IMR-90 (cell line): ENCODE results near the gene GGT5. TPM values are rescaled to one million over a fixed set of nuclear protein-coding genes. Genes with fewer than 3 reads are reported as not detected.

Experiments used
- ATAC-seq: fragments of 200-7000 bp; cut with Tn5 transposase; 2 replicates; pipeline ENCODE4 v1.9.1; 2020; ENCODE audit warnings: low read depth, mild to moderate bottlenecking, moderate library complexity
- BruUV-seq: library from RNA; stranded (reverse); fragments of 400-500 nt; replicated peaks from 2 replicates; lab custom pipeline; 2021; lab: Mats Ljungman, UMichigan
- CTCF ChIA-PET: fragments of 300-600 bp; formaldehyde crosslinking; extraction: SDS; loops from one replicate; lab custom pipeline; 2021; ENCODE audit warnings: antibody characterized with exemption; lab: Yijun Ruan, JAX
- POLR2A ChIA-PET: fragments of 300-600 bp; sonication (Branson Sonifier 250); formaldehyde crosslinking; loops from one replicate; lab custom pipeline; 2022; ENCODE audit warnings: antibody characterized with exemption; ENCODE audit not compliant: unreplicated experiment; lab: Charles Lee
- DNase-seq: peaks from one replicate; pipeline ENCODE4 v3.0.0; 2013
- H2AFZ ChIP-seq: replicated peaks from 2 replicates; pipeline ENCODE3; 2013; ENCODE audit warnings: low read length, mild to moderate bottlenecking; ENCODE audit not compliant: poor library complexity
- H2AK5ac ChIP-seq: 2 replicates; pipeline ENCODE4 v1.6.1; 2013; ENCODE audit warnings: low read depth, low read length, inconsistent platforms
- H2AK9ac ChIP-seq: replicated peaks from 2 replicates; pipeline ENCODE3; 2013; ENCODE audit warnings: mild to moderate bottlenecking, low read depth, low read length, moderate library complexity; ENCODE audit not compliant: poor library complexity
- H2BK120ac ChIP-seq: 2 replicates; pipeline ENCODE4 v1.6.1; 2013; ENCODE audit warnings: low read depth, low read length, inconsistent platforms
- H2BK15ac ChIP-seq: 3 replicates; pipeline ENCODE4 v1.6.1; 2013; ENCODE audit warnings: low read depth, low read length, inconsistent platforms
- H2BK20ac ChIP-seq: 2 replicates; pipeline ENCODE4 v1.6.1; 2013; ENCODE audit warnings: low read depth, mild to moderate bottlenecking, inconsistent platforms, low read length, moderate library complexity
- H2BK5ac ChIP-seq: 2 replicates; pipeline ENCODE4 v1.6.1; 2013; ENCODE audit warnings: mild to moderate bottlenecking, low read depth, low read length, inconsistent platforms; ENCODE audit not compliant: poor library complexity, severe bottlenecking
- H3K14ac ChIP-seq: replicated peaks from 2 replicates; pipeline ENCODE4 v1.6.1; 2013; ENCODE audit warnings: low read depth, low read length, inconsistent platforms
- H3K18ac ChIP-seq: 2 replicates; pipeline ENCODE4 v1.6.1; 2013; ENCODE audit warnings: low read depth, low read length, control low read depth
- H3K23ac ChIP-seq: 2 replicates; pipeline ENCODE4 v1.6.1; 2013; ENCODE audit warnings: low read depth, low read length, inconsistent platforms
- H3K27ac ChIP-seq: 2 replicates; pipeline ENCODE4 v1.5.1; 2013; ENCODE audit warnings: mild to moderate bottlenecking, control low read depth, low read length; ENCODE audit not compliant: insufficient read depth
- H3K27me3 ChIP-seq: 2 replicates; pipeline ENCODE4 v1.6.1; 2013; ENCODE audit warnings: low read length; ENCODE audit not compliant: control insufficient read depth, insufficient read depth
- H3K36me3 ChIP-seq: 2 replicates; pipeline ENCODE4 v1.6.1; 2013; ENCODE audit warnings: low read length, mixed read lengths; ENCODE audit not compliant: control insufficient read depth, insufficient read depth
- H3K4ac ChIP-seq: 2 replicates; pipeline ENCODE4 v1.6.1; 2013; ENCODE audit warnings: low read depth, low read length, inconsistent platforms
- H3K4me1 ChIP-seq: 2 replicates; pipeline ENCODE4 v1.6.1; 2013; ENCODE audit warnings: low read length, mixed read lengths; ENCODE audit not compliant: control insufficient read depth, insufficient read depth
- H3K4me2 ChIP-seq: 2 replicates; pipeline ENCODE4 v1.6.1; 2013; ENCODE audit warnings: low read depth, mild to moderate bottlenecking, control low read depth, low read length, moderate library complexity
- H3K4me3 ChIP-seq: 2 replicates; pipeline ENCODE4 v1.5.1; 2013; ENCODE audit warnings: low read depth, mild to moderate bottlenecking, control low read depth, low read length, moderate library complexity; ENCODE audit not compliant: insufficient read depth
- H3K56ac ChIP-seq: 2 replicates; pipeline ENCODE4 v1.6.1; 2013; ENCODE audit warnings: low read length, inconsistent platforms; ENCODE audit not compliant: insufficient read depth; ENCODE audit errors: extremely low read depth
- H3K79me1 ChIP-seq, 2 experiments: 2 replicates each; pipeline ENCODE4 v1.6.1; 2013; ENCODE audit warnings: low read length in 2 of 2, inconsistent platforms in 1 of 2, low read depth in 1 of 2
- H3K9ac ChIP-seq: 2 replicates; pipeline ENCODE4 v1.6.1; 2013; ENCODE audit warnings: low read depth, low read length, control low read depth
- H3K9me1 ChIP-seq: 2 replicates; pipeline ENCODE4 v1.6.1; 2013; ENCODE audit warnings: low read length, inconsistent platforms; ENCODE audit not compliant: insufficient read depth
- H3K9me3 ChIP-seq: 2 replicates; pipeline ENCODE4 v1.6.1; 2013; ENCODE audit warnings: low read length; ENCODE audit not compliant: control insufficient read depth, insufficient read depth
- H4K20me1 ChIP-seq: 2 replicates; pipeline ENCODE4 v1.6.1; 2013; ENCODE audit warnings: low read length, inconsistent platforms; ENCODE audit not compliant: insufficient read depth
- H4K5ac ChIP-seq: 2 replicates; pipeline ENCODE4 v1.6.1; 2013; ENCODE audit warnings: mild to moderate bottlenecking, low read depth, low read length, control low read depth
- H4K8ac ChIP-seq, 2 experiments: 2 replicates each; pipeline ENCODE4 v1.6.1; 2013; ENCODE audit warnings: low read depth in 2 of 2, low read length in 2 of 2, control low read depth in 1 of 2, inconsistent platforms in 1 of 2
- H4K91ac ChIP-seq: 2 replicates; pipeline ENCODE4 v1.6.1; 2013; ENCODE audit warnings: low read depth, low read length, inconsistent platforms; ENCODE audit not compliant: insufficient read depth
- CEBPB ChIP-seq: IDR thresholded peaks from 2 replicates; pipeline ENCODE4 v1.6.1; 2012; ENCODE audit warnings: low read depth, low read length, improper control_type of control experiment
- CTCF ChIP-seq: conservative IDR thresholded peaks from 2 replicates; pipeline ENCODE4 v1.5.1; 2012; ENCODE audit warnings: mild to moderate bottlenecking, low read depth, low read length, improper control_type of control experiment
- MAFK ChIP-seq: IDR thresholded peaks from 2 replicates; pipeline ENCODE4 v1.6.1; 2012; ENCODE audit warnings: low read depth, low read length, improper control_type of control experiment
- POLR2A ChIP-seq: IDR thresholded peaks from 2 replicates; pipeline ENCODE4 v1.6.1; 2012; ENCODE audit warnings: mild to moderate bottlenecking, low read depth, low read length
- RFX5 ChIP-seq: IDR thresholded peaks from 2 replicates; pipeline ENCODE4 v1.8.0; 2012; ENCODE audit warnings: low read depth, mild to moderate bottlenecking, low read length, moderate library complexity
- SMC3 ChIP-seq: fragments of 150-350 bp; IDR thresholded peaks from 2 replicates; pipeline ENCODE4 v1.6.1; 2016; ENCODE audit warnings: low read depth, mild to moderate bottlenecking, antibody characterized with exemption, low read length, moderate library complexity
- WGBS, 2 experiments: methylation state at CpG; one replicate each; pipeline versions ENCODE4 v1.1.5 to v1.1.7; 2013; ENCODE audit warnings: missing lambda C conversion rate in 2 of 2; ENCODE audit not compliant: insufficient read length in 1 of 2; ENCODE audit errors: extremely low coverage in 2 of 2; 5-methylcytosine and 5-hydroxymethylcytosine counted together
- dilution Hi-C: fragments of 300-500 bp; cut with HindIII; formaldehyde crosslinking; loops from one replicate; pipeline ENCODE4 v1.14.3; 2018; ENCODE audit warnings: low sequenced_read_pairs; ENCODE audit not compliant: unreplicated experiment
- in situ Hi-C: fragments of 300-500 bp; cut with MboI; formaldehyde crosslinking; loops from 3 replicates; pipeline ENCODE4 v1.14.3; 2019; ENCODE audit warnings: low sequenced_read_pairs, inconsistent platforms, mixed read lengths
- intact Hi-C: fragments of 100-400 bp; cut with micrococcal nuclease; formaldehyde crosslinking; loops from 2 replicates; pipeline ENCODE4 v1.10.0; 2022
- polyA plus RNA-seq, 3 experiments: library from polyadenylated mRNA; depleted of rRNA; stranded (reverse); fragments of >200 nt; gene quantifications; 2 replicates each; pipeline ENCODE4 v1.2.3, GENCODE V29; 2012; ENCODE audit warnings: low replicate concordance in 1 of 3
- total RNA-seq: library from RNA; depleted of rRNA; stranded (reverse); fragments of >200 nt; gene quantifications from 2 replicates; pipeline ENCODE4 v1.2.3, GENCODE V29; 2012
- TF ChIP-seq, protein P1 (sequence below): fragments of 150-350 bp; IDR thresholded peaks from 2 replicates; pipeline ENCODE4 v1.6.1; 2017; ENCODE audit warnings: mild to moderate bottlenecking, antibody characterized with exemption, low read length, low read depth

The GGT5 gene
- total and polyA plus RNA-seq, 2 of the 4 experiments (the other 2 are of a cell fraction): 0.18 to 5.8 TPM

DNA sequence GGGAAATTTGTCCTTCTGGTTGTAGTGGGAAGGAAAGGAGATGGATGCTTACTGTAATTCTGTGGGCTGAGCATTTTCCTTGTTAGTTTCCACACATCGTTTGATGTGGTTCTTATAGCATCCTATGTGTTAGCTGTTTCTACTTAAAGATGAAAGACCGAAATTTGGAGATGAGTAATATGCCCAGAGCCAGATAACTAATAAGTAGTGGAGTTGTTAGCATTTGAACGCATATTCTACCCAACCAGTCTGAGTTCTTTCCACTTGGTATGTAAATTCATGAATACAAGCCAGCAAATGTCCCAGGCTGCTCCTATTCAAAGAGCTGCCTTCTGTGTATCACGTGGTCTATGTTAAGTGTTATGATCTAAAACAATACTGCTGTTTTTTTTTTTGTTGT lies 40.4 kb upstream of the GGT5 start:
- Histone ChIP-seq H4K91ac (0 out of 2 replicates have a peak overlapping the region, but pooled peaks have one; percentile 5), H3K27me3 (no peaks in the 10 kb centered on the region), H4K8ac (0 out of 4 replicates have a peak overlapping the region, but pooled peaks of 1 of the 2 experiments have one; percentile 6), H3K4me2 (peak overlapping the region; percentile 72; the same call in 1 of the 2 replicates), H3K14ac (peak overlapping the region; percentile 0; the same call in 1 of the 2 replicates), H2AK5ac (no peak overlapping the region), H2AK9ac (no peak overlapping the region), H3K79me1 (peaks cover 16 to 57% of the 10 kb centered on the region in 2 experiments), H3K4me3 (no peak overlapping the region), H3K9me1 (peaks cover 11% of the 10 kb centered on the region), H4K5ac (no peak overlapping the region; the same call in 1 of the 2 replicates), H3K56ac (no peak overlapping the region), H3K36me3 (no peaks in the 10 kb centered on the region; the same call in 1 of the 2 replicates), H3K4me1 (peaks cover 13% of the 10 kb centered on the region), H2BK5ac (no peak overlapping the region), H2BK20ac (peak overlapping the region; percentile 15; the same call in 1 of the 2 replicates), H3K4ac (peak overlapping the region; percentile 1; the same call in 1 of the 2 replicates), H3K27ac (no peak overlapping the region), H2AFZ (no peak overlapping the region), H3K9me3 (no peaks in the 10 kb centered on the region), H3K18ac (no peak overlapping the region), H2BK15ac (0 out of 3 replicates have a peak overlapping the region, but pooled peaks have one; percentile 11), H4K20me1 (peaks cover 30% of the 10 kb centered on the region), H3K23ac (peak overlapping the region; percentile 66), H3K9ac (no peak overlapping the region), H2BK120ac (0 out of 2 replicates have a peak overlapping the region, but pooled peaks have one; percentile 10)
- ATAC-seq (0 out of 2 replicates have a peak, but pooled peaks have one; percentile 10), DNase-seq (peak; percentile 28)
- ChIA-PET POLR2A (no interaction called here), CTCF (no interaction called here)
- no TSS peak for BruUV-seq
- TF ChIP-seq RFX5: no peak
- TF ChIP-seq POLR2A: no peak
- TF ChIP-seq CEBPB: no peak
- no peak for TF ChIP-seq CTCF
- TF ChIP-seq, protein P1, sequence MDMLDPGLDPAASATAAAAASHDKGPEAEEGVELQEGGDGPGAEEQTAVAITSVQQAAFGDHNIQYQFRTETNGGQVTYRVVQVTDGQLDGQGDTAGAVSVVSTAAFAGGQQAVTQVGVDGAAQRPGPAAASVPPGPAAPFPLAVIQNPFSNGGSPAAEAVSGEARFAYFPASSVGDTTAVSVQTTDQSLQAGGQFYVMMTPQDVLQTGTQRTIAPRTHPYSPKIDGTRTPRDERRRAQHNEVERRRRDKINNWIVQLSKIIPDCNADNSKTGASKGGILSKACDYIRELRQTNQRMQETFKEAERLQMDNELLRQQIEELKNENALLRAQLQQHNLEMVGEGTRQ: 0 out of 2 replicates have a peak, but pooled peaks have one; percentile 9
- TF ChIP-seq SMC3: no peak
- no peak for TF ChIP-seq MAFK
- dilution Hi-C loops (no loop called here), in situ Hi-C loops (no loop called here), intact Hi-C loops (no loop called here)
- WGBS, 2 experiments: no CpG with 5 or more reads among the region's 4 CpGs
